Stimulated activated CD8-positive, alpha-beta memory T cell treated with anti-CD3 and anti-CD28 coated beads, Interleukin-15, amount 100 ng/mL, for 1 hour (primary cell): ENCODE results near the gene POU3F3.

Experiments
- DNase-seq: peaks from one replicate; pipeline ENCODE4 v3.0.0-alpha.2; 2020; ENCODE audit warnings: low read depth

The POU3F3 gene

GRCh38 chr2:104853534-104854497, at the start of gene POU3F3:
TSS of gene POU3F3 (plus strand) at chr2:104854115. CDS start at chr2:104855511, 1,396 bp downstream.
- DNase-seq, result no peak

GRCh38 chr2:104804148-104804890, 49.6 kb upstream of the POU3F3 start:
- no peak for DNase-seq

GRCh38 chr2:104812286-104812685, 41.6 kb upstream of the POU3F3 start:
- no peak for DNase-seq

- DNase-seq, result no peak
These were observed 37.8 kb upstream of the POU3F3 start for GRCh38 chr2:104816143-104816542.

- DNase-seq, result no peak
These were observed 35.7 kb upstream of the POU3F3 start for GRCh38 chr2:104818264-104818663.

- no peak for DNase-seq
These were observed 33.8 kb upstream of the POU3F3 start for GRCh38 chr2:104820126-104820525.

- no peak for DNase-seq
These were observed 28.6 kb upstream of the POU3F3 start for GRCh38 chr2:104825124-104825865.

GRCh38 chr2:104826016-104826415, 27.9 kb upstream of the POU3F3 start:
- no peak for DNase-seq

- no peak for DNase-seq
These were observed 22.2 kb upstream of the POU3F3 start for GRCh38 chr2:104831742-104832141.

GRCh38 chr2:104834431-104835153, 19.3 kb upstream of the POU3F3 start:
- DNase-seq, result no peak

GRCh38 chr2:104836265-104836664, 17.6 kb upstream of the POU3F3 start:
- DNase-seq, result no peak

- no peak for DNase-seq
These were observed 17.1 kb upstream of the POU3F3 start for GRCh38 chr2:104836841-104837240.

- DNase-seq, result no peak
These were observed 13.8 kb upstream of the POU3F3 start for GRCh38 chr2:104840156-104840555.

GRCh38 chr2:104840893-104841585, 12.9 kb upstream of the POU3F3 start:
- DNase-seq, result no peak

GRCh38 chr2:104841744-104842143, 12.2 kb upstream of the POU3F3 start:
- no peak for DNase-seq

GRCh38 chr2:104844807-104845551, 8.9 kb upstream of the POU3F3 start:
- no peak for DNase-seq

GRCh38 chr2:104845552-104845931, 8.4 kb upstream of the POU3F3 start:
- no peak for DNase-seq

GRCh38 chr2:104845946-104846785, 7.7 kb upstream of the POU3F3 start:
- DNase-seq, result no peak
